ENCODE results near the gene CEBPA. TPM values are rescaled to one million over a fixed set of nuclear protein-coding genes. Genes with fewer than 3 reads are reported as not detected.

Gene CEBPA
- total RNA-seq, 1 experiment from 2014 or later = 3.2 TPM

- no peaks in the 10 kb centered on the region for H3K79me1 ChIP-seq (ENCODE audit: insufficient read depth, low read depth, low read length, poor library complexity, severe bottlenecking)
- no peak overlapping the region for H3K27ac Mint-ChIP-seq
These were observed 16.9 kb downstream of the CEBPA start for GRCh38 chr19:33285441-33285927.

More at GRCh38 chr19:33285441-33285927, 16.9 kb downstream of the CEBPA start:
- no CpG with 5 or more reads among the region's 9 CpGs for WGBS (ENCODE audit: extremely low coverage, insufficient read length, low lambda C conversion rate)
- Histone ChIP-seq H4K20me1 (ENCODE audit: control insufficient read depth, insufficient read depth, insufficient read length) (no peaks in the 10 kb centered on the region), H3K27me3 (ENCODE audit: insufficient read depth, low read length) (no peaks in the 10 kb centered on the region), H2BK20ac (ENCODE audit: low read depth, low read length, poor library complexity, severe bottlenecking) (no peak overlapping the region), H2AFZ (ENCODE audit: low read length) (no peak overlapping the region), H3K4ac (ENCODE audit: low read depth, low read length) (no peak overlapping the region), H3K4me2 (ENCODE audit: insufficient read depth, insufficient read length, low read length) (no peak overlapping the region), H3K9ac (ENCODE audit: extremely low read depth, insufficient read length, low read length) (no peak overlapping the region), H3K14ac (ENCODE audit: insufficient read depth, low read length) (no peak overlapping the region), H3K23ac (ENCODE audit: insufficient read length, low read depth, low read length) (no peak overlapping the region), H4K5ac (ENCODE audit: insufficient read length, low read depth, low read length) (no peak overlapping the region), H2BK12ac (ENCODE audit: insufficient read length, low read depth, low read length) (no peak overlapping the region), H3K56ac (ENCODE audit: insufficient read length, low read depth, low read length) (no peak overlapping the region), H2BK15ac (ENCODE audit: low read depth, low read length) (no peak overlapping the region), H3K9me3 (ENCODE audit: control insufficient read depth, low read depth, low read length) (no peaks in the 10 kb centered on the region), H4K8ac (replicated peaks; ENCODE audit: insufficient read length, low read depth, low read length) (no peak overlapping the region), H3K18ac (ENCODE audit: insufficient read length, low read depth, low read length) (no peak overlapping the region), H3K79me2 (ENCODE audit: insufficient read depth, low read length) (no peaks in the 10 kb centered on the region), H2BK5ac (ENCODE audit: insufficient read length, low read length) (no peak overlapping the region), H3K27ac (ENCODE audit: insufficient read length, low read depth, low read length) (no peak overlapping the region), H2AK5ac (ENCODE audit: insufficient read length, low read length) (no peak overlapping the region), H3K23me2 (ENCODE audit: insufficient read length, low read depth, low read length, poor library complexity, severe bottlenecking) (no peaks in the 10 kb centered on the region), H3T11ph (ENCODE audit: low read length) (no peak overlapping the region), H2BK120ac (ENCODE audit: low read depth, low read length, poor library complexity, severe bottlenecking) (no peak overlapping the region), H4K91ac (ENCODE audit: insufficient read length, low read depth, low read length) (no peak overlapping the region), H3K4me1 (ENCODE audit: insufficient read depth, low read length) (no peaks in the 10 kb centered on the region; the same call in 1 of the 2 replicates)
- no peaks in the 10 kb centered on the region for H3K36me3 Mint-ChIP-seq (ENCODE audit: insufficient read depth in 1 of 3, low read depth in 3 of 3)
- no peak for TF ChIP-seq CTCF (conservative IDR thresholded peaks at IDR 0.05)
- H3K27me3 Mint-ChIP-seq (ENCODE audit: low read depth) = peaks cover 9% of the 10 kb centered on the region
- H3K4me1 Mint-ChIP-seq = peaks cover 20% of the 10 kb centered on the region in 2 experiments
- H3K4me3 Mint-ChIP-seq = no peak overlapping the region
- DNase-seq = no peak
- H3K9me3 Mint-ChIP-seq = peaks cover 3 to 9% of the 10 kb centered on the region in 2 experiments; a peak in 4 of 5 replicates

Measured in H9 (cell line).